Breast epithelium (tissue), 3 donors: ENCODE data around the gene SLC8A3.

ENCODE experiments used
- POLR2A ChIP-seq: fragments of 450-650 bp; IDR thresholded peaks from one replicate; pipeline ENCODE4 v1.6.1; 2016; ENCODE audit warnings: antibody characterized with exemption, mild to moderate bottlenecking, moderate library complexity
- POLR2AphosphoS5 ChIP-seq, 3 donors: sonication (generic); formaldehyde crosslinking; IDR thresholded peaks; one replicate each; pipeline ENCODE4 v1.6.1; 2017; ENCODE audit warnings: antibody characterized with exemption in 3 of 3
- TF ChIP-seq, protein P1 (sequence below), 3 donors: fragments of 450-650 bp; IDR thresholded peaks; one replicate each; pipeline ENCODE4 v1.5.1; 2016 to 2017; ENCODE audit warnings: antibody characterized with exemption in 3 of 3, mild to moderate bottlenecking in 3 of 3, moderate library complexity in 3 of 3

DNA sequence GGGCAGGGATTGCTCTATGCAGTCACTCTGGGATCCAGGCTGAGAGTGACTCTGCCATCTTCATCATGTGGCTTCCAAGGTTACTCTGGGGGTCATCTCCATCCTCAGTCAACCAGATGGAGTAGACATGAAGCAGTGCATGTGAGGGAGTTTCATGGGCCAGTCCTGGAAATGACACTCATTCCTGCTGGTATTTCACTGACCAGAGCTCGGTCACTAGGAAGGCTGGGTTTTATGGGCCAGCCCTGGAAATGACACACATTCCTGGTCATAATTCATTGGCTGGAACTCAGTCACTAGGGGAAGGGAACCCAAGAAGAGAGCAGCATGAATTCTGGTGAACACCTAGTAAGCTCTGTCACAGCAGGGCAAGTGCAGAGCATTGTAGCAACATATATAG is 164.9 kb downstream of the SLC8A3 start:
- TF ChIP-seq, protein P1, sequence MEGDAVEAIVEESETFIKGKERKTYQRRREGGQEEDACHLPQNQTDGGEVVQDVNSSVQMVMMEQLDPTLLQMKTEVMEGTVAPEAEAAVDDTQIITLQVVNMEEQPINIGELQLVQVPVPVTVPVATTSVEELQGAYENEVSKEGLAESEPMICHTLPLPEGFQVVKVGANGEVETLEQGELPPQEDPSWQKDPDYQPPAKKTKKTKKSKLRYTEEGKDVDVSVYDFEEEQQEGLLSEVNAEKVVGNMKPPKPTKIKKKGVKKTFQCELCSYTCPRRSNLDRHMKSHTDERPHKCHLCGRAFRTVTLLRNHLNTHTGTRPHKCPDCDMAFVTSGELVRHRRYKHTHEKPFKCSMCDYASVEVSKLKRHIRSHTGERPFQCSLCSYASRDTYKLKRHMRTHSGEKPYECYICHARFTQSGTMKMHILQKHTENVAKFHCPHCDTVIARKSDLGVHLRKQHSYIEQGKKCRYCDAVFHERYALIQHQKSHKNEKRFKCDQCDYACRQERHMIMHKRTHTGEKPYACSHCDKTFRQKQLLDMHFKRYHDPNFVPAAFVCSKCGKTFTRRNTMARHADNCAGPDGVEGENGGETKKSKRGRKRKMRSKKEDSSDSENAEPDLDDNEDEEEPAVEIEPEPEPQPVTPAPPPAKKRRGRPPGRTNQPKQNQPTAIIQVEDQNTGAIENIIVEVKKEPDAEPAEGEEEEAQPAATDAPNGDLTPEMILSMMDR (IDR thresholded peaks at IDR 0.05): no peak
- TF ChIP-seq POLR2AphosphoS5 (IDR thresholded peaks at IDR 0.05) (no peak), POLR2A (no peak)
